ENCODE results near the gene PREX1. TPM values are rescaled to one million over a fixed set of nuclear protein-coding genes. Genes with fewer than 3 reads are reported as not detected.
A peak's percentile ranks its signal among the peaks of the same experiment; 100 is the strongest.

PREX1 gene
- total and polyA plus RNA-seq, 12 donors, result 10.1 to 85.1 (median 42.9) TPM

DNA sequence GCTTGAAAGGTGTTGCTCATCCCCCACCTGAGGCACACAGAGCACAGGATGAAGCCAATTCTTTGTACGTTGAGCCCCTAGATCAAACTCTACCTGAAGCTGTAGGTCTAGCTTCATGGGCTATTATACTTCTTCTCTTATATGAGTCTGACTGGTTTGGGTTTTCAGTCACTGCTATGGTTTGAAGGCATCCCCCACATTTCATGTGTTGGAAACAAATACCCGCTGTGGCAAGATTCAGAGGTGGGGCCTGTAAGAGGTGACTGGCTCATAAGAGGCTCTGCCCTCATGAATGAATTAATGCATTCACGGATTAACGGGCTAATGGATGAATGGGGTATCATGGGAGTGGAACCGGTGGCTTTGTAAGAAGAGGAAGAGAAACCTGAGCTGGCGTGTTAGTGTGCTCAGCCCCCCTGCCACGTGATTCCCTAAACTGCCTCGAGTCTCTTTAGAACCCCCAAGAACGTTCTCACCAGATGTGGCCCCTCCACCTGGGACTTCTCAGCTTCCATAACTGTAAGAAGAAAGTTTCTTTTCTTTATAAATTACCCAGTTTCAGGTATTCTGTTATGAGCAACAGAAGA lies 39.2 kb downstream of the PREX1 start:
- Histone ChIP-seq H3K36me3 (replicated peaks in 1 of 2) (no peaks in the 10 kb centered on the region), H3K9me3 (replicated peaks in 1 of 3) (no peaks in the 10 kb centered on the region), H3K27ac (peak overlapping the region in 1 of 5 donors; percentile 73), H3K27me3 (no peaks in the 10 kb centered on the region), H3K4me3 (no peak overlapping the region), H3K4me1 (replicated peaks in 1 of 2) (peaks cover 6 to 29% of the 10 kb centered on the region in 2 donors)
- TF ChIP-seq CTCF (IDR thresholded peaks at IDR 0.05) (no peak), POLR2A (IDR thresholded peaks at IDR 0.05) (no peak)
- WGBS, 4 donors, result 79 to 91% (median 81%) methylated on average over 9 of the region's 9 CpGs
- intact Hi-C loops (cut with DNase I), result no loop called here
- no peak for DNase-seq

- Histone ChIP-seq H3K27me3 (no peaks in the 10 kb centered on the region), H3K4me1 (replicated peaks in 1 of 2) (peaks cover 6 to 29% of the 10 kb centered on the region in 2 donors), H3K27ac (peak overlapping the region in 1 of 5 donors; percentile 73), H3K36me3 (replicated peaks in 1 of 2) (no peaks in the 10 kb centered on the region), H3K4me3 (no peak overlapping the region), H3K9me3 (replicated peaks in 1 of 3) (no peaks in the 10 kb centered on the region)
- intact Hi-C loops (cut with DNase I), result no loop called here
- DNase-seq, result peak in 4 of 7 donors; percentile 42 to 61 (median 57)
- WGBS, 4 donors, result 49 to 64% (median 51%) methylated on average over 9 of the region's 9 CpGs
- no peak for TF ChIP-seq CTCF (IDR thresholded peaks at IDR 0.05)
- TF ChIP-seq POLR2A (IDR thresholded peaks at IDR 0.05), result no peak
Measured at GRCh38 chr20:48787861-48788375, 39.9 kb downstream of the PREX1 start.

DNA sequence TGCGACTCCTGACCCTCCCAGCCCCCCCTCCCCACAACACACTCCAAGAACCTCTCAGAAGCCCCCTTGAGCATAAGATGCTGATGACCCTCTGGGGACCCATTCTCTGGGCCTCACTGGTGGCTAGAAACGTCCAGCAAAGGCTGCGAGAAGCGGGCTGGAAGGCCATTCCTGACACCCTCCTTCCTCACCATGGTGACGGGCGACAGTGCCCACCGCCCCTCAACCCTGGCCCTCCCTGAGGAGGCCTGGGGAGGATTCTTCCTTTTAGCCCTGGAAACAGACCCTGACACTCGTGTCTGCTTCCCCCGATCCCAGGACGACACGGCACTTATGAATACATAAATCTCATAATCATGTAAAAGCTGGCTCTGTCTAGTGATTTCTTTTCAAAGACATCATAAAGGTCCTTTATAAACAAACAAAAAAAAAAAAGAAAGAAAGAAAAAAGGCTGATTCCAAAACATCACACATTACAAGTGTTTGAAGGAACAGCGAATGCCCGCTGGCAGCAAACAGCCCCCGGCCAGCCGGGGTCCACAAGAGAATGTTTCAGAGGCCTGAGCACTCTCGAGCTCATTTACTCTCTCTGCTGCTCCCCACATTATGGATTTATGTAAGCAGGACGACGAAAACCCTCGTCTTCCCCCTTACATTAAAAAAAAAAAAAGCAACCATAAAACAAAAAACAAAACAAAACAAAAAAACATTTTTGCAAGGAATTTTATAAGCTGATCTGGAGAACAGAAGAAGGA lies 40.7 kb downstream of the PREX1 start:
- intact Hi-C loops (cut with DNase I), result no loop called here
- WGBS, 4 donors, result 69 to 82% (median 74%) methylated on average over 18 to 19 of the region's 19 CpGs
- DNase-seq, result no peak
- Histone ChIP-seq H3K36me3 (replicated peaks in 1 of 2) (no peaks in the 10 kb centered on the region), H3K27ac (no peak overlapping the region), H3K27me3 (no peaks in the 10 kb centered on the region), H3K4me3 (no peak overlapping the region), H3K9me3 (replicated peaks in 1 of 3) (no peaks in the 10 kb centered on the region), H3K4me1 (replicated peaks in 1 of 2) (peaks cover 6 to 29% of the 10 kb centered on the region in 2 donors)
- TF ChIP-seq CTCF (IDR thresholded peaks at IDR 0.05), result no peak
- no peak for TF ChIP-seq POLR2A (IDR thresholded peaks at IDR 0.05)

DNA sequence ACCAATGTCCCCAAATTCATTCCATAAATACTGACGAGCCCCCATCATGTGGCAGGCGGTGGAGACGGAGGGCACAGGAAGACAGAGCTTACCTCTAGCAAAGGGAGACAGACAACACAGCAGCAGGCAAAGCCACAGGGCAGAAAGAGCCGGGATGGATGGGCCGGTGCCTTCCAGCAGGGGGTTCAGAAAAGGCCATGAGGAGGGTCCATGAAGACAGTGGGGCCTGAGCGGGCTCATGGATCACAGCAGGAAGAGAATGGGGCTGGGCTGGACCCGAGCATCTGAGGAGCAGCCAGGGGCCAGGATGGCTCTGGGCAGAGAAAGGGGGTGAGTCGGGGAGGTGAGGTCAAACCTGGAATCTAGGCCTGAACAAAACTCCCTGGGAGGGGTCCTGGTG lies 42.0 kb downstream of the PREX1 start:
- intact Hi-C loops (cut with DNase I), result no loop called here
- TF ChIP-seq CTCF (IDR thresholded peaks at IDR 0.05) (no peak), POLR2A (IDR thresholded peaks at IDR 0.05) (no peak)
- no peaks in the 10 kb centered on the region for H3K27me3 ChIP-seq
- H3K4me3 ChIP-seq, result no peak overlapping the region
- H3K36me3 ChIP-seq (replicated peaks in 1 of 2), result no peaks in the 10 kb centered on the region
- no peaks in the 10 kb centered on the region for H3K9me3 ChIP-seq (replicated peaks in 1 of 3)
- peaks cover 0 to 20% of the 10 kb centered on the region in 2 donors for H3K4me1 ChIP-seq (replicated peaks in 1 of 2)
- DNase-seq, result no peak
- WGBS, 4 donors, result 91 to 94% (median 93%) methylated on average over 8 of the region's 8 CpGs
- H3K27ac ChIP-seq, result no peak overlapping the region

Data from adrenal gland (tissue), 12 donors.